ENCODE measurements around the gene PLPPR5. TPM values are rescaled to one million over a fixed set of nuclear protein-coding genes. Genes with fewer than 3 reads are reported as not detected.

Gene PLPPR5
- total RNA-seq, 1 experiment from 2014 or later, result not detected

DNA sequence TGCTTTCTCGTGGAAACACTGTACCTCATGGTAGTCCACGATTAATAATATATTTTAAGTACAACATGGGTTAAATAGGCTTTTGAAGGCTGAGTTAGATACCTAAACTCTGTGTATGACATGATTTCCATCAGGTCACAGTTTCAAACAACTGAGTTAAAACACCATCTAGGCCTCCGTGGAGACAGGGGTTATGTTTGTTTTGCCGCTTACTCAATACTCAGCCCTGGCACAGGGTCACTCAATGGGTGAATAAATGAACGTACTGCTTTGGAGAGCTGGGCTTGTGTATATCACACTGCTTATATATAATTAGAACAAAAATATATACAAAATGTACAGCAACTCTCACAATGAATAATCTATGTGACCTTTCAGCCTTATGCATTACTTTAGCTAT is 72.5 kb downstream of the PLPPR5 start:
- H3K27ac ChIP-seq (ENCODE audit: low read depth, low read length), result no peak overlapping the region
- H3K36me3 ChIP-seq (ENCODE audit: control insufficient read depth in 1 of 2, insufficient read depth in 2 of 2, low read length in 2 of 2), result no peaks in the 10 kb centered on the region
- BruUV-seq (replicated peaks), result no TSS peak
- TF ChIP-seq CEBPB (IDR thresholded peaks at IDR 0.05; ENCODE audit: low read depth) (no peak), RAD21 (IDR thresholded peaks at IDR 0.05; ENCODE audit: low read depth) (no peak), FOSL1 (IDR thresholded peaks at IDR 0.05; ENCODE audit: low read depth) (no peak), EZH2 (IDR thresholded peaks at IDR 0.05) (no peak), EGR1 (IDR thresholded peaks at IDR 0.05; ENCODE audit: low read depth) (no peak), CBX3 (IDR thresholded peaks at IDR 0.05; ENCODE audit: low read depth) (no peak)
- TF ChIP-seq, protein P1, sequence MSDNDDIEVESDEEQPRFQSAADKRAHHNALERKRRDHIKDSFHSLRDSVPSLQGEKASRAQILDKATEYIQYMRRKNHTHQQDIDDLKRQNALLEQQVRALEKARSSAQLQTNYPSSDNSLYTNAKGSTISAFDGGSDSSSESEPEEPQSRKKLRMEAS (IDR thresholded peaks at IDR 0.05), result no peak
- TF ChIP-seq, protein P2, sequence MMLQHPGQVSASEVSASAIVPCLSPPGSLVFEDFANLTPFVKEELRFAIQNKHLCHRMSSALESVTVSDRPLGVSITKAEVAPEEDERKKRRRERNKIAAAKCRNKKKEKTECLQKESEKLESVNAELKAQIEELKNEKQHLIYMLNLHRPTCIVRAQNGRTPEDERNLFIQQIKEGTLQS (IDR thresholded peaks at IDR 0.05), result no peak
- TF ChIP-seq, protein P3, sequence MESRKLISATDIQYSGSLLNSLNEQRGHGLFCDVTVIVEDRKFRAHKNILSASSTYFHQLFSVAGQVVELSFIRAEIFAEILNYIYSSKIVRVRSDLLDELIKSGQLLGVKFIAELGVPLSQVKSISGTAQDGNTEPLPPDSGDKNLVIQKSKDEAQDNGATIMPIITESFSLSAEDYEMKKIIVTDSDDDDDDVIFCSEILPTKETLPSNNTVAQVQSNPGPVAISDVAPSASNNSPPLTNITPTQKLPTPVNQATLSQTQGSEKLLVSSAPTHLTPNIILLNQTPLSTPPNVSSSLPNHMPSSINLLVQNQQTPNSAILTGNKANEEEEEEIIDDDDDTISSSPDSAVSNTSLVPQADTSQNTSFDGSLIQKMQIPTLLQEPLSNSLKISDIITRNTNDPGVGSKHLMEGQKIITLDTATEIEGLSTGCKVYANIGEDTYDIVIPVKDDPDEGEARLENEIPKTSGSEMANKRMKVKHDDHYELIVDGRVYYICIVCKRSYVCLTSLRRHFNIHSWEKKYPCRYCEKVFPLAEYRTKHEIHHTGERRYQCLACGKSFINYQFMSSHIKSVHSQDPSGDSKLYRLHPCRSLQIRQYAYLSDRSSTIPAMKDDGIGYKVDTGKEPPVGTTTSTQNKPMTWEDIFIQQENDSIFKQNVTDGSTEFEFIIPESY (IDR thresholded peaks at IDR 0.05; ENCODE audit: extremely low read depth, insufficient replicate concordance, low read length), result no peak
- no peaks in the 10 kb centered on the region for H3K79me2 ChIP-seq (ENCODE audit: insufficient read depth, low read length)
- DNase-seq (ENCODE audit: low read depth, low spot score), result no peak
- no peak overlapping the region for H3K9ac ChIP-seq (ENCODE audit: low read length)
- no peaks in the 10 kb centered on the region for H3K9me3 ChIP-seq (ENCODE audit: control insufficient read depth in 1 of 2, insufficient read depth in 1 of 2, low read depth in 1 of 2, low read length in 2 of 2)
- H3K4me2 ChIP-seq (ENCODE audit: low read length), result no peak overlapping the region
- no peaks in the 10 kb centered on the region for H3K4me1 ChIP-seq (ENCODE audit: control insufficient read depth in 1 of 2, insufficient read depth in 2 of 2, low read length in 2 of 2)
- no peak overlapping the region for H2AFZ ChIP-seq (ENCODE audit: low read depth, low read length, poor library complexity, severe bottlenecking)
- intact Hi-C loops (cut with micrococcal nuclease), result no loop called here
- no peaks in the 10 kb centered on the region for H4K20me1 ChIP-seq (ENCODE audit: insufficient read depth)
- ChIA-PET POLR2A (no interaction called here), CTCF (no interaction called here), RAD21 (ENCODE audit: low non-redundant PET in 1 of 2, low total read pairs in 2 of 2, uncharacterized antibody in 2 of 2, unreplicated experiment in 2 of 2) (no interaction called here)
- no peak for ATAC-seq
- no peaks in the 10 kb centered on the region for H3K27me3 ChIP-seq (ENCODE audit: insufficient read depth, low read length)
- H3K9me2 ChIP-seq (ENCODE audit: insufficient read depth), result no peaks in the 10 kb centered on the region
- no peak overlapping the region for H3K4me3 ChIP-seq (replicated peaks in 1 of 2; ENCODE audit: low read depth in 1 of 2, low read length in 2 of 2)
